ENCODE measurements around the gene FADS6. TPM values are rescaled to one million over a fixed set of nuclear protein-coding genes. Genes with fewer than 3 reads are reported as not detected.

FADS6 gene
- total RNA-seq, 1 donor from 2014 or later = not detected

DNA sequence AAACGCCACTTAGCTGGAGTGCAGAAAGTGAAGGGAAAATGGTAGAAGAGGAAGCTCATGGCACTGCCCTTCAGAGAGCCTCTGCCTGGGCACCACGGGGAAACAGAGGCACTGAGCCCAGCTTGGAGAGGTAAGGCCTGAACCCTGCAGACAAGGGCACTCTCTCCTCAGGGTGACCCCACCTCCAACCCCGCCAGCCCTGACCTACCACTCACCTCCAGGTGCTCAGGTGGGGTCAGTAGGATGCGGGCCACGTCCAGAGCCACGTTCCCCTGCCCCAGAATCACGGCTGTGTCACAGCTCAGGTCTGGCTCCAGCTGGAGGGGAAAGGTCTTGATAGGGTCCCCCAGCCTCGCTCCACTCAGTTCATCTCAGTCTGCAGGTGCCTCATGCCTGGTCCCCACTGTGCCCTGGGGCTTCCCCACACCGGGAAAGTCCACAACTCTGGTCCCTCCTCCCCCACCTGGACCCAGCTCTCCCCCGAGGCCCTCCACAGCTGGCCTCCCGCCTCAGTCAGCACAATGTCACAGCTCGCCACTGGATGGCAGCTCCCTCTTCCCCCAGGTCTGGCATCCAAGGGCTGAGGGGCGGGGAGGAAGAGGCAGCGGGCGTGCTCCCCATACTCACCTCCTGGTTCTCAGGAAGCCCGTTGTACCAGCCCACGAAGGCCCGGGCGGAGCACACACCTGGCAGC is 27.8 kb downstream of the FADS6 start:
- Mint-ChIP-seq H3K36me3 (ENCODE audit: low read depth) (no peaks in the 10 kb centered on the region), H3K27ac (ENCODE audit: unreplicated experiment) (no peak overlapping the region), H3K27me3 (ENCODE audit: low read depth) (peaks cover 30% of the 10 kb centered on the region), H3K9me3 (no peaks in the 10 kb centered on the region), H3K4me3 (no peak overlapping the region), H3K4me1 (peaks cover 14% of the 10 kb centered on the region)
- TF ChIP-seq, protein P1, sequence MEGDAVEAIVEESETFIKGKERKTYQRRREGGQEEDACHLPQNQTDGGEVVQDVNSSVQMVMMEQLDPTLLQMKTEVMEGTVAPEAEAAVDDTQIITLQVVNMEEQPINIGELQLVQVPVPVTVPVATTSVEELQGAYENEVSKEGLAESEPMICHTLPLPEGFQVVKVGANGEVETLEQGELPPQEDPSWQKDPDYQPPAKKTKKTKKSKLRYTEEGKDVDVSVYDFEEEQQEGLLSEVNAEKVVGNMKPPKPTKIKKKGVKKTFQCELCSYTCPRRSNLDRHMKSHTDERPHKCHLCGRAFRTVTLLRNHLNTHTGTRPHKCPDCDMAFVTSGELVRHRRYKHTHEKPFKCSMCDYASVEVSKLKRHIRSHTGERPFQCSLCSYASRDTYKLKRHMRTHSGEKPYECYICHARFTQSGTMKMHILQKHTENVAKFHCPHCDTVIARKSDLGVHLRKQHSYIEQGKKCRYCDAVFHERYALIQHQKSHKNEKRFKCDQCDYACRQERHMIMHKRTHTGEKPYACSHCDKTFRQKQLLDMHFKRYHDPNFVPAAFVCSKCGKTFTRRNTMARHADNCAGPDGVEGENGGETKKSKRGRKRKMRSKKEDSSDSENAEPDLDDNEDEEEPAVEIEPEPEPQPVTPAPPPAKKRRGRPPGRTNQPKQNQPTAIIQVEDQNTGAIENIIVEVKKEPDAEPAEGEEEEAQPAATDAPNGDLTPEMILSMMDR (conservative IDR thresholded peaks at IDR 0.05) = no peak
- no peak for DNase-seq (ENCODE audit: low read depth, low spot score)

DNA sequence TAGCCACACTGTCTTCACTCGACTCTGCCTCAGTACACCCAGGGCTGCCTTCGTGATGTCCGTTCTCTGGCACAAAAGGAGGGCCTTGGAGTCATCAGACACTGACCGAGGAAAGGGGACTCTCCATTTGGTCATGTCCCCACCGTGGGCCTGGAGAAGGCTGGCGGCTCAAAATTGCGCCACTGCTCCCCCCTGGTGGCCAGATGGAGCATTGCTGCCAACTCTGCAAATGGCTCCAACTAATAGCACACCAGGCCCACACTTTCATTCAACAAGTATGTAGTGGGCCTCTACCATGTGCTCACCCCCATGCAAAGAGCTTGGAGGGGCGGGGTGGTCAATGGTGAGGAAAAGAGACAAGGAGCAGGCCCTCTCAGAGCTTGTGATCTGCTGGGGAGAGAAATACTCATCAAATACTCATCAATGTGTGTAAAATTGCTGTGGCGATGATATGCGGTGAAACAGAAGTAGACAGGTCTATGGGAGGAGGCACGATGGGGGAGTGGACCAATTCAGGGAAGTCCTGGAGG is 28.5 kb downstream of the FADS6 start:
- TF ChIP-seq, protein P1 (conservative IDR thresholded peaks at IDR 0.05) = peak; percentile 90
- DNase-seq (ENCODE audit: low read depth, low spot score) = peak; percentile 85
- Mint-ChIP-seq H3K4me3 (peak overlapping the region; percentile 25), H3K9me3 (no peaks in the 10 kb centered on the region), H3K36me3 (ENCODE audit: low read depth) (no peaks in the 10 kb centered on the region), H3K27ac (ENCODE audit: unreplicated experiment) (peak overlapping the region; percentile 2), H3K4me1 (peaks cover 14% of the 10 kb centered on the region), H3K27me3 (ENCODE audit: low read depth) (peaks cover 38% of the 10 kb centered on the region)

DNA sequence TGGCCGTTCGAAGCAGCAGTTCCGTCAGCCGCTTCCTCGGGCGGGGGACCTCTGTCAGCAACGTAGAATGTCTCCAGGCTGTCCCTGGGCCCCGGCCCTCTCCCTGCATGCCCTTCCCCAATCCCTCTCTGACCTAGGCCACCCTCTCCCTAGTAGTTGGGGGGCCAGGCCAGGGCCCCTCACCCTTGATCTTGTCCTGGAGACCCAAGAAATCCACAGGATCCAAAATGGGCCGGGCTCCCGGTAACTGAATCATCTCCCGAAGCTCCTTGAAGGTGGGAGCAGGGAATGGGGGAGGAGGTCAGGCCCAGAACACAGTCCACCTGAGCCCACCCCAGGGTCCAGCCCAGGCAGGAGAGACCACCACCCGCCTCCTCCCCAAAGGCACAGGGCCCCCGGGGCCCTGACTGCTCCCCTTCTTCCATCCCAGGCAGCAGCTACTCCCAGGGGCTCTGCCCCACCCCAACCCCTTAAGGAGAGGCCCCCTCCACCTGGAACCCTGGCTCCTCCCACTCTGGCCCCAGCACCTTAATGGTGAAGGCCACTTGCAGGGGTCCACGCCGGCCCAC is 29.1 kb downstream of the FADS6 start:
- TF ChIP-seq, protein P1 (conservative IDR thresholded peaks at IDR 0.05) = no peak
- H3K27me3 Mint-ChIP-seq (ENCODE audit: low read depth) = peaks cover 42% of the 10 kb centered on the region
- H3K27ac Mint-ChIP-seq (ENCODE audit: unreplicated experiment) = no peak overlapping the region
- no peak overlapping the region for H3K4me3 Mint-ChIP-seq
- H3K36me3 Mint-ChIP-seq (ENCODE audit: low read depth) = no peaks in the 10 kb centered on the region
- DNase-seq (ENCODE audit: low read depth, low spot score) = no peak
- no peaks in the 10 kb centered on the region for H3K9me3 Mint-ChIP-seq
- peaks cover 14% of the 10 kb centered on the region for H3K4me1 Mint-ChIP-seq

DNA sequence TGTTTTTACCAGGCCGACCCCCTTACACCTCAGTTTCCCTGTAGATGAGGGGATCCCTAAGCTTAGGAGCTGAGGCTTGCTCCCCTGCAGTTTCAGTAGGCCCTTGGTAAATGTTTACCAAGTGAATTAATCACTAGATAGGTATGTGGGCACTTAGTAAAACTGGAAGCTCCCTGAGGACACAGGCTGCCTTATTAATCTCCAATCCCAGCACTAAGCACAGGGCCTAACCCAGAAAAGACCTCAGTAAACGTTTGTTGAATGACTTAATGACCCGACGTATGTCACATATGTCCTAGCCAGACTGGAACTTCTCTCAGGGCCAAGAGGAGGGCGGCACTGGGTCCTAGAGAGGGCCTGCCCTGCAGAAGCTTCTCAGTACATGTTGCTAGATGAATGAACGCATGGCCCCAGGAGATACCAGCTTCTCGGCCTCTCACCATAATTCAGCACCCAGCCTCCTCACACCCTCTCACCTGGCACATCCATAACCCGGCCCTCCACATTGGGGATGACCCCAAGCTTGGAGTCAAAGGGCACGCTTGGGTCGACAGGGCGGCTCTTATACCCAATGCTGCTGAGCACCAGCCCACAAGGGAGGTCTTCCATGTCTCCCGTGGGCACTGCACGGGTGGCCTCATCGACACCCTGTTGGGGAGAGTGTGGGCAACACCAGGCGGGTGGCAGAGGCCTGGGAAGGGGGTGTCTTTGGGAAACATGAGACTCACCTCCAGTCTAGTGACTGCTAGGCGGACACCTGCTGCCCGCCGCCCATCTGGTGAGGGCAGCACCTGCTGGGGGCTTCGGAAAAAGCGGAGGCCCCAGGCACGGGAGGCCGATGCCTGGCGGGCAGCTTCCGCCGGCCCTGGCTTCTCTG is 29.8 kb downstream of the FADS6 start:
- peaks cover 49% of the 10 kb centered on the region for H3K27me3 Mint-ChIP-seq (ENCODE audit: low read depth)
- H3K36me3 Mint-ChIP-seq (ENCODE audit: low read depth) = no peaks in the 10 kb centered on the region
- H3K4me3 Mint-ChIP-seq = peak overlapping the region; percentile 35
- no peaks in the 10 kb centered on the region for H3K9me3 Mint-ChIP-seq
- H3K4me1 Mint-ChIP-seq = peaks cover 14% of the 10 kb centered on the region
- TF ChIP-seq, protein P1 (conservative IDR thresholded peaks at IDR 0.05) = no peak
- H3K27ac Mint-ChIP-seq (ENCODE audit: unreplicated experiment) = no peak overlapping the region
- no peak for DNase-seq (ENCODE audit: low read depth, low spot score)

DNA sequence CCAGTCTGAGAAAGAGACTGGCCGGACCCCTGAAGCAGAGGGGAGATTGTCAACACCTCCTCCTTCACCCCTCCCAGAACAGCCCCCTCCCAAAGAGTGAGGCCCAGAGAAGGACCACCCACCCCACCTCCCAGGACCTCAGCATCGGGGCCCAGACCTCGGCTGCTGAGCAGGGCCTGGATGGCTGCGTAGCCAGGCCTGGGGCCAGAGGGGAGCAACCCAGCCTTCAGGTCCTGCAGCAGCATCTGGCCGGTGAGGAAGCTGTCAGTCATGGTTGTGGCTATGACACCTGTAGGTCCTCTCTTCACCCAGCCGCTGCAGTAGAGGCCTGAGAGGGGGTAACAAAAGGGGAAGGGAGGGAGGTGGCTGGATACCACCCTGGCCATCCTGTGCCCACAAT is 30.5 kb downstream of the FADS6 start:
- TF ChIP-seq, protein P1 (conservative IDR thresholded peaks at IDR 0.05) = no peak
- Mint-ChIP-seq H3K4me1 (peaks cover 11% of the 10 kb centered on the region), H3K27me3 (ENCODE audit: low read depth) (peaks cover 56% of the 10 kb centered on the region), H3K36me3 (ENCODE audit: low read depth) (no peaks in the 10 kb centered on the region), H3K4me3 (no peak overlapping the region), H3K27ac (ENCODE audit: unreplicated experiment) (no peak overlapping the region), H3K9me3 (no peaks in the 10 kb centered on the region)
- no peak for DNase-seq (ENCODE audit: low read depth, low spot score)

Data from neural crest cell (in vitro differentiated cells).